H1 (cell line): ENCODE data around the gene SERPINB2.

Source experiments
- CHD2 ChIP-seq: IDR thresholded peaks from 2 replicates; pipeline ENCODE4 v1.6.1; 2012; ENCODE audit warnings: low read length, improper control_type of control experiment
- GABPA ChIP-seq: IDR thresholded peaks from 2 replicates; pipeline ENCODE4 v1.6.1; 2011; ENCODE audit warnings: mild to moderate bottlenecking, low read length, moderate library complexity, borderline replicate concordance; ENCODE audit not compliant: insufficient read depth
- JUND ChIP-seq: IDR thresholded peaks from 2 replicates; pipeline ENCODE4 v1.6.1; 2011; ENCODE audit warnings: mild to moderate bottlenecking, improper control_type of control experiment, low read length
- POLR2A ChIP-seq, 2 experiments: IDR thresholded peaks; 1 replicate in 1 of 2; 2 replicates in 1 of 2; pipeline ENCODE4 v1.6.1; 2011; ENCODE audit warnings: low read depth in 2 of 2, low read length in 2 of 2, mild to moderate bottlenecking in 2 of 2; ENCODE audit errors: control extremely low read depth in 1 of 2
- SP2 ChIP-seq: IDR thresholded peaks from 2 replicates; pipeline ENCODE4 v1.6.1; 2012; ENCODE audit warnings: mild to moderate bottlenecking, low read length, inconsistent platforms
- TAF1 ChIP-seq: IDR thresholded peaks from 2 replicates; pipeline ENCODE4 v1.6.1; 2011; ENCODE audit warnings: mild to moderate bottlenecking, low read depth, low read length
- TCF12 ChIP-seq: IDR thresholded peaks from 2 replicates; pipeline ENCODE4 v1.6.1; 2011; ENCODE audit warnings: low read depth, mild to moderate bottlenecking, low read length
- YY1 ChIP-seq: IDR thresholded peaks from 2 replicates; pipeline ENCODE4 v1.6.1; 2011; ENCODE audit warnings: low read depth, mild to moderate bottlenecking, low read length
- TF ChIP-seq, protein P1 (sequence below), 3 experiments: IDR thresholded peaks; 1 replicate in 2 of 3; 2 replicates in 1 of 3; pipeline versions ENCODE4 v1.5.1 to v1.6.1; 2011; ENCODE audit warnings: low read length in 3 of 3, mild to moderate bottlenecking in 3 of 3, inconsistent platforms in 2 of 3, low read depth in 1 of 3, moderate library complexity in 1 of 3; ENCODE audit not compliant: insufficient read depth in 1 of 3; ENCODE audit errors: control extremely low read depth in 1 of 3
- TF ChIP-seq, protein P2 (sequence below): IDR thresholded peaks from 2 replicates; pipeline ENCODE4 v1.6.1; 2012; ENCODE audit warnings: low read length, inconsistent platforms

DNA sequence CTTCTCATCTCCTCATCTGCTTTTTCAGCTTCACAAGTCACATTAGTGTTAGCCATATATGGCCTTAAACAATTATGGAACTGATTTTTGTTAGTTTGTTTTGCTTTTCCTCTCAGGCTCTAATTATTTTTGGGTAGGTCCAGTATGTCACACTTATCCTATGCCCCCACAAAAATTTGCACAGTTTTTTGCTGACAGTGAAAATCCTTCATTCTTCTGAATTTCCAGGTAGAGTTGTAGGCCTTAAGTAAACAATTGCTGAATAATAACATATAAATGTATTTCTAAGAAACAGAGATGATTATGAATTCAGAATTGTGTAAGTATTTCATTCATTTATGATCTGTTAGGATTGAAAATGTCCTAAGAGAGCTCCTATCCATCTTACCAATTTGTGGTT lies 11.7 kb downstream of the SERPINB2 start:
- TF ChIP-seq, protein P1, sequence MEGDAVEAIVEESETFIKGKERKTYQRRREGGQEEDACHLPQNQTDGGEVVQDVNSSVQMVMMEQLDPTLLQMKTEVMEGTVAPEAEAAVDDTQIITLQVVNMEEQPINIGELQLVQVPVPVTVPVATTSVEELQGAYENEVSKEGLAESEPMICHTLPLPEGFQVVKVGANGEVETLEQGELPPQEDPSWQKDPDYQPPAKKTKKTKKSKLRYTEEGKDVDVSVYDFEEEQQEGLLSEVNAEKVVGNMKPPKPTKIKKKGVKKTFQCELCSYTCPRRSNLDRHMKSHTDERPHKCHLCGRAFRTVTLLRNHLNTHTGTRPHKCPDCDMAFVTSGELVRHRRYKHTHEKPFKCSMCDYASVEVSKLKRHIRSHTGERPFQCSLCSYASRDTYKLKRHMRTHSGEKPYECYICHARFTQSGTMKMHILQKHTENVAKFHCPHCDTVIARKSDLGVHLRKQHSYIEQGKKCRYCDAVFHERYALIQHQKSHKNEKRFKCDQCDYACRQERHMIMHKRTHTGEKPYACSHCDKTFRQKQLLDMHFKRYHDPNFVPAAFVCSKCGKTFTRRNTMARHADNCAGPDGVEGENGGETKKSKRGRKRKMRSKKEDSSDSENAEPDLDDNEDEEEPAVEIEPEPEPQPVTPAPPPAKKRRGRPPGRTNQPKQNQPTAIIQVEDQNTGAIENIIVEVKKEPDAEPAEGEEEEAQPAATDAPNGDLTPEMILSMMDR (IDR thresholded peaks at IDR 0.05; ENCODE audit: control extremely low read depth in 1 of 3, insufficient read depth in 1 of 3, low read depth in 1 of 3, low read length in 3 of 3), result no peak
- TF ChIP-seq GABPA, result no peak
- TF ChIP-seq TCF12, result no peak
- no peak for TF ChIP-seq POLR2A (IDR thresholded peaks at IDR 0.05; ENCODE audit: control extremely low read depth in 1 of 2, low read depth in 2 of 2, low read length in 2 of 2)
- TF ChIP-seq JUND, result no peak
- no peak for TF ChIP-seq CHD2
- no peak for TF ChIP-seq YY1
- TF ChIP-seq SP2, result no peak
- TF ChIP-seq TAF1, result no peak
- TF ChIP-seq, protein P2, sequence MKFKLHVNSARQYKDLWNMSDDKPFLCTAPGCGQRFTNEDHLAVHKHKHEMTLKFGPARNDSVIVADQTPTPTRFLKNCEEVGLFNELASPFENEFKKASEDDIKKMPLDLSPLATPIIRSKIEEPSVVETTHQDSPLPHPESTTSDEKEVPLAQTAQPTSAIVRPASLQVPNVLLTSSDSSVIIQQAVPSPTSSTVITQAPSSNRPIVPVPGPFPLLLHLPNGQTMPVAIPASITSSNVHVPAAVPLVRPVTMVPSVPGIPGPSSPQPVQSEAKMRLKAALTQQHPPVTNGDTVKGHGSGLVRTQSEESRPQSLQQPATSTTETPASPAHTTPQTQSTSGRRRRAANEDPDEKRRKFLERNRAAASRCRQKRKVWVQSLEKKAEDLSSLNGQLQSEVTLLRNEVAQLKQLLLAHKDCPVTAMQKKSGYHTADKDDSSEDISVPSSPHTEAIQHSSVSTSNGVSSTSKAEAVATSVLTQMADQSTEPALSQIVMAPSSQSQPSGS, result no peak
